Activated T-cell treated with anti-CD3 and anti-CD28 coated beads, Interleukin-2, amount 50 U/mL, for 72 hours (primary cell): ENCODE data around the gene ADGRB3. TPM values are rescaled to one million over a fixed set of nuclear protein-coding genes. Genes with fewer than 3 reads are reported as not detected.

ENCODE experiments used
- ATAC-seq, 2 donors: fragments of 150-1000 bp; cut with Tn5 transposase; replicated peaks in 1 of 2; 2 replicates each; pipeline ENCODE4 v1.10.0; 2021; ENCODE audit warnings: moderate library complexity in 2 of 2, mild to moderate bottlenecking in 1 of 2
- DNase-seq, 2 donors: peaks; one replicate each; pipeline ENCODE4 v3.0.0; 2021 to 2022; ENCODE audit warnings: mixed read lengths in 1 of 2
- H3K27ac Mint-ChIP-seq: one replicate; pipeline ENCODE4 v1.8.0; 2022; ENCODE audit warnings: mild to moderate bottlenecking, moderate library complexity, mixed read lengths
- H3K27me3 Mint-ChIP-seq: one replicate; pipeline ENCODE4 v1.8.0; 2022; ENCODE audit warnings: low read depth, mixed read lengths
- H3K36me3 Mint-ChIP-seq, 2 donors: one replicate each; pipeline ENCODE4 v1.8.0; 2022; ENCODE audit warnings: mixed read lengths in 2 of 2, mild to moderate bottlenecking in 1 of 2; ENCODE audit not compliant: insufficient read depth in 2 of 2
- H3K4me1 Mint-ChIP-seq: one replicate; pipeline ENCODE4 v1.8.0; 2022; ENCODE audit warnings: low read depth, mixed read lengths
- H3K4me3 Mint-ChIP-seq, 2 donors: one replicate each; pipeline ENCODE4 v1.8.0; 2022; ENCODE audit warnings: mild to moderate bottlenecking in 2 of 2, mixed read lengths in 2 of 2, moderate library complexity in 2 of 2
- H3K9me3 Mint-ChIP-seq, 2 donors: one replicate each; pipeline ENCODE4 v1.8.0; 2022; ENCODE audit warnings: mixed read lengths in 2 of 2
- total RNA-seq, 2 donors: library from RNA; stranded (reverse); gene quantifications; one replicate each; pipeline ENCODE4 v1.2.3, GENCODE V29; 2022

The ADGRB3 gene
- total RNA-seq, 2 donors from 2014 or later, result not detected

GRCh38 chr6:69216127-69216526 is 581.0 kb downstream of the ADGRB3 start:
- Mint-ChIP-seq H3K4me1 (no peaks in the 10 kb centered on the region), H3K4me3 (no peak overlapping the region), H3K27me3 (no peaks in the 10 kb centered on the region), H3K9me3 (no peaks in the 10 kb centered on the region), H3K27ac (no peak overlapping the region), H3K36me3 (no peaks in the 10 kb centered on the region)
- no peak for ATAC-seq
- DNase-seq, result no peak

- no peak overlapping the region for H3K27ac Mint-ChIP-seq
- no peaks in the 10 kb centered on the region for H3K4me1 Mint-ChIP-seq
- H3K4me3 Mint-ChIP-seq, result no peak overlapping the region
- H3K9me3 Mint-ChIP-seq, result no peaks in the 10 kb centered on the region
- no peak for DNase-seq
- no peaks in the 10 kb centered on the region for H3K36me3 Mint-ChIP-seq
- ATAC-seq, result no peak
- H3K27me3 Mint-ChIP-seq, result no peaks in the 10 kb centered on the region
Measured at GRCh38 chr6:69217343-69217742, 582.3 kb downstream of the ADGRB3 start.

GRCh38 chr6:69220375-69220774 is 585.3 kb downstream of the ADGRB3 start:
- Mint-ChIP-seq H3K36me3 (no peaks in the 10 kb centered on the region), H3K27me3 (no peaks in the 10 kb centered on the region), H3K4me1 (no peaks in the 10 kb centered on the region), H3K27ac (no peak overlapping the region), H3K4me3 (no peak overlapping the region), H3K9me3 (peaks cover 0 to 3% of the 10 kb centered on the region in 2 donors)
- DNase-seq (no peak), ATAC-seq (no peak)

- Mint-ChIP-seq H3K27ac (no peak overlapping the region), H3K9me3 (peaks cover 2 to 4% of the 10 kb centered on the region in 2 donors), H3K27me3 (no peaks in the 10 kb centered on the region), H3K4me3 (no peak overlapping the region), H3K4me1 (no peaks in the 10 kb centered on the region), H3K36me3 (no peaks in the 10 kb centered on the region)
- ATAC-seq (no peak), DNase-seq (no peak)
Measured at GRCh38 chr6:69232008-69232407, 596.9 kb downstream of the ADGRB3 start.

GRCh38 chr6:69232496-69232895 is 597.4 kb downstream of the ADGRB3 start:
- H3K27ac Mint-ChIP-seq, result no peak overlapping the region
- H3K4me3 Mint-ChIP-seq, result no peak overlapping the region
- no peaks in the 10 kb centered on the region for H3K36me3 Mint-ChIP-seq
- DNase-seq, result no peak
- no peaks in the 10 kb centered on the region for H3K4me1 Mint-ChIP-seq
- peaks cover 2% of the 10 kb centered on the region in 2 donors for H3K9me3 Mint-ChIP-seq
- no peak for ATAC-seq
- H3K27me3 Mint-ChIP-seq, result no peaks in the 10 kb centered on the region

- Mint-ChIP-seq H3K4me1 (no peaks in the 10 kb centered on the region), H3K9me3 (peaks cover 2% of the 10 kb centered on the region in 2 donors), H3K36me3 (no peaks in the 10 kb centered on the region), H3K27me3 (no peaks in the 10 kb centered on the region), H3K27ac (no peak overlapping the region), H3K4me3 (no peak overlapping the region)
- DNase-seq (peak; percentile 44 to 47), ATAC-seq (peak in 1 of 2 donors; percentile 54)
Measured at GRCh38 chr6:69232911-69233448, 597.9 kb downstream of the ADGRB3 start.

- Mint-ChIP-seq H3K9me3 (peaks cover 2% of the 10 kb centered on the region in 2 donors), H3K27me3 (no peaks in the 10 kb centered on the region), H3K4me1 (no peaks in the 10 kb centered on the region), H3K4me3 (no peak overlapping the region), H3K36me3 (no peaks in the 10 kb centered on the region), H3K27ac (no peak overlapping the region)
- DNase-seq (no peak), ATAC-seq (no peak)
Measured at GRCh38 chr6:69238067-69238466, 603.0 kb downstream of the ADGRB3 start.

- ATAC-seq (no peak), DNase-seq (no peak)
- Mint-ChIP-seq H3K9me3 (peaks cover 0 to 2% of the 10 kb centered on the region in 2 donors), H3K4me3 (no peak overlapping the region), H3K36me3 (no peaks in the 10 kb centered on the region), H3K27ac (no peak overlapping the region), H3K27me3 (no peaks in the 10 kb centered on the region), H3K4me1 (no peaks in the 10 kb centered on the region)
Measured at GRCh38 chr6:69246983-69247382, 611.9 kb downstream of the ADGRB3 start.

GRCh38 chr6:69261010-69261409 is 625.9 kb downstream of the ADGRB3 start:
- no peak for DNase-seq
- Mint-ChIP-seq H3K4me1 (no peaks in the 10 kb centered on the region), H3K9me3 (peaks cover 6 to 7% of the 10 kb centered on the region in 2 donors), H3K4me3 (no peak overlapping the region), H3K36me3 (no peaks in the 10 kb centered on the region), H3K27me3 (no peaks in the 10 kb centered on the region), H3K27ac (no peak overlapping the region)
- ATAC-seq, result no peak

- DNase-seq (no peak), ATAC-seq (no peak)
- H3K9me3 Mint-ChIP-seq, result peaks cover 2 to 4% of the 10 kb centered on the region in 2 donors
- H3K27ac Mint-ChIP-seq, result no peak overlapping the region
- no peaks in the 10 kb centered on the region for H3K27me3 Mint-ChIP-seq
- H3K4me1 Mint-ChIP-seq, result no peaks in the 10 kb centered on the region
- H3K36me3 Mint-ChIP-seq, result no peaks in the 10 kb centered on the region
- H3K4me3 Mint-ChIP-seq, result no peak overlapping the region
Measured at GRCh38 chr6:69263297-69263696, 628.2 kb downstream of the ADGRB3 start.

- no peaks in the 10 kb centered on the region for H3K4me1 Mint-ChIP-seq
- no peaks in the 10 kb centered on the region for H3K36me3 Mint-ChIP-seq
- no peak overlapping the region for H3K4me3 Mint-ChIP-seq
- peaks cover 2% of the 10 kb centered on the region in 2 donors for H3K9me3 Mint-ChIP-seq
- H3K27me3 Mint-ChIP-seq, result no peaks in the 10 kb centered on the region
- ATAC-seq, result no peak
- no peak for DNase-seq
- H3K27ac Mint-ChIP-seq, result no peak overlapping the region
Measured at GRCh38 chr6:69265090-69265489, 630.0 kb downstream of the ADGRB3 start.

GRCh38 chr6:69265706-69266105 is 630.6 kb downstream of the ADGRB3 start:
- peaks cover 2% of the 10 kb centered on the region in 2 donors for H3K9me3 Mint-ChIP-seq
- no peaks in the 10 kb centered on the region for H3K4me1 Mint-ChIP-seq
- no peaks in the 10 kb centered on the region for H3K27me3 Mint-ChIP-seq
- no peak overlapping the region for H3K27ac Mint-ChIP-seq
- H3K4me3 Mint-ChIP-seq, result no peak overlapping the region
- H3K36me3 Mint-ChIP-seq, result no peaks in the 10 kb centered on the region
- DNase-seq (no peak), ATAC-seq (no peak)

- no peaks in the 10 kb centered on the region for H3K9me3 Mint-ChIP-seq
- H3K27ac Mint-ChIP-seq, result no peak overlapping the region
- H3K27me3 Mint-ChIP-seq, result no peaks in the 10 kb centered on the region
- H3K4me3 Mint-ChIP-seq, result no peak overlapping the region
- ATAC-seq (no peak), DNase-seq (no peak)
- H3K4me1 Mint-ChIP-seq, result no peaks in the 10 kb centered on the region
- no peaks in the 10 kb centered on the region for H3K36me3 Mint-ChIP-seq
Measured at GRCh38 chr6:69276204-69276603, 641.1 kb downstream of the ADGRB3 start.

GRCh38 chr6:69279805-69280204 is 644.7 kb downstream of the ADGRB3 start:
- peaks cover 0 to 3% of the 10 kb centered on the region in 2 donors for H3K9me3 Mint-ChIP-seq
- H3K4me1 Mint-ChIP-seq, result no peaks in the 10 kb centered on the region
- H3K4me3 Mint-ChIP-seq, result no peak overlapping the region
- DNase-seq (no peak), ATAC-seq (no peak)
- H3K36me3 Mint-ChIP-seq, result no peaks in the 10 kb centered on the region
- H3K27me3 Mint-ChIP-seq, result no peaks in the 10 kb centered on the region
- H3K27ac Mint-ChIP-seq, result no peak overlapping the region
